ENCODE results near the gene HNRNPA2B1.
"Not testable (repeated sequence)": the region's sequence is repeated elsewhere in the genome, so short reads cannot be mapped to it uniquely, and the experiment has no call there.

Gene HNRNPA2B1

GRCh38 chr7:26167303-26167934 lies 33.1 kb downstream of the HNRNPA2B1 start:
- Mint-ChIP-seq H3K9me3 (no peaks in the 10 kb centered on the region), H3K36me3 (peaks cover 6% of the 10 kb centered on the region), H3K27me3 (no peaks in the 10 kb centered on the region), H3K27ac (peak overlapping the region; percentile 69), H3K4me3 (no peak overlapping the region), H3K4me1 (peaks cover 13% of the 10 kb centered on the region)
- ATAC-seq, result no peak

- Mint-ChIP-seq H3K27ac (peak overlapping the region; percentile 69), H3K9me3 (no peaks in the 10 kb centered on the region), H3K4me3 (no peak overlapping the region), H3K36me3 (peaks cover 6% of the 10 kb centered on the region), H3K4me1 (peaks cover 13% of the 10 kb centered on the region), H3K27me3 (no peaks in the 10 kb centered on the region)
- ATAC-seq, result peak; percentile 74
Observed at GRCh38 chr7:26166684-26167266, 33.8 kb downstream of the HNRNPA2B1 start.

GRCh38 chr7:26165950-26166683 lies 34.4 kb downstream of the HNRNPA2B1 start:
- no peak for ATAC-seq
- Mint-ChIP-seq H3K27me3 (no peaks in the 10 kb centered on the region), H3K36me3 (peaks cover 6% of the 10 kb centered on the region), H3K9me3 (no peaks in the 10 kb centered on the region), H3K4me3 (no peak overlapping the region), H3K27ac (peak overlapping the region; percentile 69), H3K4me1 (peaks cover 13% of the 10 kb centered on the region)

- not testable (repeated sequence) for H3K4me3 Mint-ChIP-seq, H3K27ac Mint-ChIP-seq, H3K36me3 Mint-ChIP-seq, H3K9me3 Mint-ChIP-seq, ATAC-seq, H3K27me3 Mint-ChIP-seq
- peaks cover 23% of the 10 kb centered on the region for H3K4me1 Mint-ChIP-seq
Observed at GRCh38 chr7:26163804-26164203, 36.7 kb downstream of the HNRNPA2B1 start.

- no peak for ATAC-seq
- Mint-ChIP-seq H3K27me3 (no peaks in the 10 kb centered on the region), H3K4me3 (no peak overlapping the region), H3K27ac (no peak overlapping the region), H3K36me3 (no peaks in the 10 kb centered on the region), H3K4me1 (peaks cover 31% of the 10 kb centered on the region), H3K9me3 (no peaks in the 10 kb centered on the region)
Observed at GRCh38 chr7:26162431-26162830, 38.1 kb downstream of the HNRNPA2B1 start.

GRCh38 chr7:26160896-26161295 lies 39.6 kb downstream of the HNRNPA2B1 start:
- H3K27ac Mint-ChIP-seq, result no peak overlapping the region

GRCh38 chr7:26159243-26159642 lies 41.3 kb downstream of the HNRNPA2B1 start:
- Mint-ChIP-seq H3K9me3 (no peaks in the 10 kb centered on the region), H3K27me3 (no peaks in the 10 kb centered on the region), H3K27ac (no peak overlapping the region), H3K4me1 (peaks cover 48% of the 10 kb centered on the region), H3K4me3 (no peak overlapping the region), H3K36me3 (no peaks in the 10 kb centered on the region)
- ATAC-seq, result no peak

More at GRCh38 chr7:26160896-26161295, 39.6 kb downstream of the HNRNPA2B1 start:
- H3K36me3 Mint-ChIP-seq, result no peaks in the 10 kb centered on the region
- no peaks in the 10 kb centered on the region for H3K27me3 Mint-ChIP-seq
- ATAC-seq, result no peak
- peaks cover 33% of the 10 kb centered on the region for H3K4me1 Mint-ChIP-seq
- H3K9me3 Mint-ChIP-seq, result no peaks in the 10 kb centered on the region
- H3K4me3 Mint-ChIP-seq, result no peak overlapping the region

GRCh38 chr7:26157520-26158105 lies 42.9 kb downstream of the HNRNPA2B1 start:
- Mint-ChIP-seq H3K27ac (peak overlapping the region; percentile 24), H3K27me3 (no peaks in the 10 kb centered on the region), H3K9me3 (no peaks in the 10 kb centered on the region), H3K4me3 (no peak overlapping the region), H3K4me1 (peaks cover 63% of the 10 kb centered on the region), H3K36me3 (no peaks in the 10 kb centered on the region)
- ATAC-seq, result no peak

- peaks cover 65% of the 10 kb centered on the region for H3K4me1 Mint-ChIP-seq
- no peaks in the 10 kb centered on the region for H3K36me3 Mint-ChIP-seq
- H3K27ac Mint-ChIP-seq, result peak overlapping the region; percentile 87
- peak overlapping the region; percentile 75 for H3K4me3 Mint-ChIP-seq
- no peaks in the 10 kb centered on the region for H3K27me3 Mint-ChIP-seq
- peak; percentile 61 for ATAC-seq
- H3K9me3 Mint-ChIP-seq, result no peaks in the 10 kb centered on the region
Observed at GRCh38 chr7:26156451-26157420, 43.8 kb downstream of the HNRNPA2B1 start.

- no peak for ATAC-seq
- no peaks in the 10 kb centered on the region for H3K9me3 Mint-ChIP-seq
- H3K36me3 Mint-ChIP-seq, result no peaks in the 10 kb centered on the region
- H3K4me1 Mint-ChIP-seq, result peaks cover 75% of the 10 kb centered on the region
- H3K27me3 Mint-ChIP-seq, result no peaks in the 10 kb centered on the region
- peak overlapping the region; percentile 18 for H3K4me3 Mint-ChIP-seq
- H3K27ac Mint-ChIP-seq, result peak overlapping the region; percentile 57
Observed at GRCh38 chr7:26155531-26156375, 44.8 kb downstream of the HNRNPA2B1 start.

- peaks cover 69% of the 10 kb centered on the region for H3K4me1 Mint-ChIP-seq
- no peak for ATAC-seq
Observed at GRCh38 chr7:26153823-26154783, 46.4 kb downstream of the HNRNPA2B1 start.

GRCh38 chr7:26153241-26153822 lies 47.2 kb downstream of the HNRNPA2B1 start:
- ATAC-seq, result no peak
- no peaks in the 10 kb centered on the region for H3K9me3 Mint-ChIP-seq
- no peaks in the 10 kb centered on the region for H3K36me3 Mint-ChIP-seq
- H3K4me3 Mint-ChIP-seq, result peak overlapping the region; percentile 78
- peak overlapping the region; percentile 70 for H3K27ac Mint-ChIP-seq
- peaks cover 61% of the 10 kb centered on the region for H3K4me1 Mint-ChIP-seq
- no peaks in the 10 kb centered on the region for H3K27me3 Mint-ChIP-seq

More at GRCh38 chr7:26153823-26154783, 46.4 kb downstream of the HNRNPA2B1 start:
- peak overlapping the region; percentile 78 for H3K4me3 Mint-ChIP-seq
- H3K36me3 Mint-ChIP-seq, result no peaks in the 10 kb centered on the region
- H3K27ac Mint-ChIP-seq, result peak overlapping the region; percentile 70
- H3K9me3 Mint-ChIP-seq, result no peaks in the 10 kb centered on the region
- H3K27me3 Mint-ChIP-seq, result no peaks in the 10 kb centered on the region

- H3K9me3 Mint-ChIP-seq, H3K36me3 Mint-ChIP-seq, H3K27me3 Mint-ChIP-seq: not testable (repeated sequence)
- Mint-ChIP-seq H3K4me1 (peaks cover 56% of the 10 kb centered on the region), H3K27ac (peak overlapping the region; percentile 70), H3K4me3 (peak overlapping the region; percentile 78)
- peak; percentile 38 for ATAC-seq
Observed at GRCh38 chr7:26152782-26153240, 47.7 kb downstream of the HNRNPA2B1 start.

Data from stimulated activated memory B cell treated with anti-CD40 and anti-IgM and Interleukin-4, amounts not matched to agents 10 μg/mL and 1 μg/mL and 100 μg/mL, for 72 hours (primary cell).